GM19468 (cell line): ENCODE data around the gene EIF2B4.
"Not testable (repeated sequence)": the region's sequence is repeated elsewhere in the genome, so short reads cannot be mapped to it uniquely, and the experiment has no call there.

ENCODE experiments used
- ATAC-seq: cut with Tn5 transposase; IDR thresholded peaks from one replicate; pipeline ENCODE4 v1.9.1; 2021; ENCODE audit warnings: mild to moderate bottlenecking, moderate library complexity, moderate number of reproducible peaks; ENCODE audit not compliant: unreplicated experiment; ENCODE audit errors: extremely low read depth

The EIF2B4 gene

GRCh38 chr2:27350106-27350693 lies 19.9 kb downstream of the EIF2B4 start:
- ATAC-seq, result no peak

DNA sequence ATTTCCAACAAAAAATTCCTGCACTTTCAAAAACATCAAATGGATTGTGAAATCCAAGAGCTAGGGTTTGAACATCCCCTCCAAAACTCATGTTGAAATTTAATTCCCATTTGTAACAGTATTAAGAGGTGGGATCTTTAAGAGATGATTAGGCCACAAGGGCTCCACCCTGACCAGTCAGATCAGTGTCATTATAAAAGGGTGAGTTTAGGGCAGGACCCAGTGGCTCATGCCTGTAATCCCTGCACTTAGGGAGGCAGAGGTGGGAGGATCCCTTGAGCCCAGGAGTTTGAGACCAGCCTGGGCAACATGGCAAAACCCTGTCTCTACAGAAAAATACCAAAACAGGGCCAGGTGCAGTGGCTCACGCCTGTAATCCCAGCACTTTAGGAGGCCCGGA lies 22.5 kb downstream of the EIF2B4 start:
- ATAC-seq, result no peak

- ATAC-seq, result no peak
These were observed 34.0 kb downstream of the EIF2B4 start for GRCh38 chr2:27336173-27336572.

GRCh38 chr2:27335311-27335710 lies 34.8 kb downstream of the EIF2B4 start:
- ATAC-seq, result no peak

DNA sequence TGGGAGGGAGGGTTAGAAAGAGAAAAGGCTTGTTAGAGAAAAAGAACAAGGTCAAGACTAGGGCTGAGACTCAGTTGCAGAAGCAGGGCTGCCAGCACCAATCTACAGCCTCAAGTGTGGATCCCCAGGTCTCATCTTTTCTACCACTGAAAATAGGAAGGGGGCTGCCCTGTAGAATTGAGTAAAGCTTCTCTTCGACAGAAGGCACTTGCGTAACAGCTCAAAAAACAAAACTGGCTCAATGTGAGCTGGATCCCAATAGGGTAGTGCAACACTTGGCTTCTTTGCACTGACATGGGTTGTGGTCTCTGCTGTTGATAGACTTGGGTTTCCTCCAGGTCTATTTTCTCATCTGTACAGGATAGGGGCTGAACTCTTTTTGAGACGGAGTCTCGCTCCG lies 45.4 kb downstream of the EIF2B4 start:
- no peak for ATAC-seq

- no peak for ATAC-seq
These were observed 46.4 kb downstream of the EIF2B4 start for GRCh38 chr2:27323596-27324285.

GRCh38 chr2:27322766-27323595 lies 47.2 kb downstream of the EIF2B4 start, which contains the start of gene MPV17:
Gene MPV17 (minus strand): TSS chr2:27323097. CDS start chr2:27322517, 580 bp downstream.
- ATAC-seq, result peak; percentile 56

GRCh38 chr2:27322301-27322765 lies 47.8 kb downstream of the EIF2B4 start:
- ATAC-seq, result no peak

DNA sequence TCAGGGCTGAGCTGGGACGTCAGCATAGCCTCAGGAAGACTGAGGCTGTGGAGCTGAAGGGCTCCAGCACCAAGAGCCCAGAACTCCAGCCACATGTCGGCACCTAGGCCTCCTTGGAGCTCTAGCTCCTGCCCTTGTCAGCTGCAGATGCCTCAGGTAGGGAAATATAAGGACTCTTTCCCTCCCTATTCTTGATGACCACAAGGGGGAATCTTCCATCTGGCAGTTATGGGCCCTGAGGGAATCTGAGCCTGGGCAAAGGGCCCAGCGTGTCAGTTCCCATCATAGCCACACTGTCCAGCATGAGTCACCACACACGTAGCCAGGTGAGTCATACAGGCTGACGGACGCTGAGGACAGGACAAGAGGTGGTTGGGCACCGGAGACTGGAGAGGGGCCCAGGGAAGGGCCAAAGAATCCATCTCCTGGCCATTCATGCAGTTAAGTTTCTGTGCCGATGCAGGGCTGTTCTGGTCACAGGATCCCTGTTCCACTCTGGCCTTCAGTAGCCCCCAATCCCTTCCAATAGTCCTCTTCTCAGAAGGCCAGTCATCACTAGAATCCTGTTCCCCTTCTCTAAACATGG lies 49.1 kb downstream of the EIF2B4 start:
- ATAC-seq, result no peak

GRCh38 chr2:27319839-27320238 lies 50.3 kb downstream of the EIF2B4 start:
- ATAC-seq, result not testable (repeated sequence)

DNA sequence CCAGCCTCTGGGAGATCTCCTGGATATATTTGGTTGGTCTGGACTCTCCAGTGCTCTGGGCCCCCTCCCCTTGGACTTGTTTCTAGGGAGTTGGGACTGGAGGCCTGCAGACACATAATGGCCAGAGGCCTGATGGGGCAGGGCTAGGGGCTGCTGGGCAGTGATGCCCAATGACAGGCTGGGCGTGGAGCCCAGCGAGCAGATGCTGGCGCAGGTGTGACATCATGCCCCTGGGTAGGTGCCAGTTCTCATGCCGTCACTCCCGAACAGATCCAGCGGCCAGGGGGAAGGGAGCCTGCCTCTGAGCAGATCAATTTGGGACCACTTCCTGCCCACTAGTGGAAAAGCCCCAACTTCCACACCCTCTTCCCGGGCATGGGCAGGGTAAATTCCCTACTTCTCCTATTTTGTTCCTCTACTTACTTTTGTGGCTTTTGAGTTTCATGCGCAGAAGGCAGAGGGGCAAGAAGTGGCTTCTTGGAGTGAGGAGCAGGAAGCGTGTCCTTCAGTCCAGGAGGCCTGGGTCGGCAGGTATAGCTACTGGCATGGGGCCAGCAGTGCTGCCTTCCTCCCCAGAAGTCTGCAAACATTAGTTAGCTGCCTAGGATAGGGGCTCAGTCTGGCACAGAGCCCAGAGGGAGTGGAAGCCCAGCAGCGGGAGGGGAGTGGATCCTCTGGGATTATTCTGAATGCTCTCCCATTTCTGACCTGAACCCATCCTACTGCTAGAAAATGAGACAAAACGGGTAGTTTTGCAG lies 53.3 kb downstream of the EIF2B4 start:
- ATAC-seq, result no peak

GRCh38 chr2:27315122-27315521 lies 55.0 kb downstream of the EIF2B4 start:
- no peak for ATAC-seq

DNA sequence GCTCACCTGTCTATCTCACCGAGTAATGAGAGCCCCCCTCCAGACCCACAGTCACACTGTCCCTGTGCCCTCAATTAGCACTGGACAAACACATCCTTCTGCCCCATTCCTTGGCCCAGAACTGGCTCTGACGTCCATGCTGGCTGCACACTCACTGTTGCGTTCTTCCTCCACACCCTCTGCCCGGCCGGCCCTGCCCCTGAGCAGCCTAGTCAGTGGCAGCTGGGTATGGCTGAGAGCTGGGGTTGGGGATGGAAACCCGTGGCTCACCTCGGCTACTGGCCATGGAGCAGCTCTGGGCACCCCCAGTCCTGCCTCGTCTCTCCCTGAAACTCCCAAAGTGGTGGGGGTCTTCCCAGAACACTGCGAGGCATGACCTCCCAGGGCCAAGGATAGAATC lies 55.4 kb downstream of the EIF2B4 start:
- no peak for ATAC-seq
